ENCODE results near the gene PMPCA.

DNA sequence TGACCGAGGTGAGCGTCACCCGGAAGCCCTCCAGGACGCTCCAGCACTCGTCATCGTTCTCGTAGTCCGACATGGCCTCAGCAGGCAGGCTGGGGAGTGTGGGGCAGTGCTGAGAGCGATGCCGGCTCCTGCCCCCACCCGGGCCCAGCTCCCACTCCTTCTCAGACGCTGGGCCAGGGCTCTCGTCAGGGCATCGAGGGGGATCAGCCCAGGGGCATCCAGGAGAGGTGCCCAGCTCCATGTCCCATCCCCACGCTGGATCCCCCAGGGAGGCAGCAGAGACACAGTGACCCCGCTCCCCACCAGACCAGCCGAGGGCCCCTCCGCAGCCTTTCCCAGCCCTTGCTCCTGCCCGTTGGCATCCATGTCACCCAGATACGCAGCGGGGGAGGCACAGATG is 38.5 kb upstream of the PMPCA start:
- TF ChIP-seq, protein P1, sequence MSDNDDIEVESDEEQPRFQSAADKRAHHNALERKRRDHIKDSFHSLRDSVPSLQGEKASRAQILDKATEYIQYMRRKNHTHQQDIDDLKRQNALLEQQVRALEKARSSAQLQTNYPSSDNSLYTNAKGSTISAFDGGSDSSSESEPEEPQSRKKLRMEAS (IDR thresholded peaks at IDR 0.05; ENCODE audit: low read depth) = no peak
- TF ChIP-seq, protein P2, sequence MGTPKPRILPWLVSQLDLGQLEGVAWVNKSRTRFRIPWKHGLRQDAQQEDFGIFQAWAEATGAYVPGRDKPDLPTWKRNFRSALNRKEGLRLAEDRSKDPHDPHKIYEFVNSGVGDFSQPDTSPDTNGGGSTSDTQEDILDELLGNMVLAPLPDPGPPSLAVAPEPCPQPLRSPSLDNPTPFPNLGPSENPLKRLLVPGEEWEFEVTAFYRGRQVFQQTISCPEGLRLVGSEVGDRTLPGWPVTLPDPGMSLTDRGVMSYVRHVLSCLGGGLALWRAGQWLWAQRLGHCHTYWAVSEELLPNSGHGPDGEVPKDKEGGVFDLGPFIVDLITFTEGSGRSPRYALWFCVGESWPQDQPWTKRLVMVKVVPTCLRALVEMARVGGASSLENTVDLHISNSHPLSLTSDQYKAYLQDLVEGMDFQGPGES (IDR thresholded peaks at IDR 0.05; ENCODE audit: low read depth, low read length) = no peak

Measured in SK-N-SH (cell line).